Memory B cell (primary cell): ENCODE measurements around the gene NCKAP5.

Experiments
- ATAC-seq: fragments of 150-1000 bp; cut with Tn5 transposase; 2 replicates; pipeline ENCODE4 v1.10.0; 2021; ENCODE audit warnings: low read depth, mild to moderate bottlenecking, moderate library complexity
- DNase-seq, 2 donors: peaks; one replicate each; pipeline ENCODE4 v3.0.0; 2022; ENCODE audit warnings: low spot score in 2 of 2
- H3K27ac Mint-ChIP-seq: one replicate; pipeline ENCODE4 v1.8.0; 2022; ENCODE audit warnings: mild to moderate bottlenecking, moderate library complexity, mixed read lengths
- H3K27me3 Mint-ChIP-seq: one replicate; pipeline ENCODE4 v1.8.0; 2022; ENCODE audit warnings: mixed read lengths
- H3K36me3 Mint-ChIP-seq: one replicate; pipeline ENCODE4 v1.8.0; 2022; ENCODE audit warnings: mild to moderate bottlenecking, mixed read lengths
- H3K4me1 Mint-ChIP-seq: one replicate; pipeline ENCODE4 v1.8.0; 2022; ENCODE audit warnings: mixed read lengths
- H3K4me3 Mint-ChIP-seq: one replicate; pipeline ENCODE4 v1.8.0; 2022; ENCODE audit warnings: mild to moderate bottlenecking, moderate library complexity, mixed read lengths
- H3K9me3 Mint-ChIP-seq: one replicate; pipeline ENCODE4 v1.8.0; 2022; ENCODE audit warnings: mixed read lengths

The NCKAP5 gene

DNA sequence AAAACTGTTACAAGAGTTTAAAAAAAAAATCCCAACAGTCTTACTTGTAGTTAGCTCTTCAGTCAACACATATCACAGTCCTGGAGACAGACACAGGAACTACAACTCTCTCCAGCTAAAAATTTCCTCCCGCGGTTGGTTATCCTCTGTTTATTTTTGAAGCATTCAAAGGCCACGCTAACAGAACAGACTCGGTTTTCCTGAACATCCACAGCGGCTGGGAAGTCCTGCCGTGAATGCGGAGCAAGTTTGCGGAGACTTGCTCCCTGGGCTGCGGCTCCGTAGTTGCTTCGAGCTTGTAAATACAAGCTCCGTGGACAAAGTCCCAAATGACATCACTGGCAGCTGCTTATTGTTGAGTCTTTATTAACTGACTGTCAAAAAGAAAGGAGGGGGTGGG is at the start of gene NCKAP5:
Gene NCKAP5, minus strand, starts transcription at position 292 of the 400 bp plus-strand sequence. CDS start 50,937 bp downstream, outside the sequence.
- H3K4me3 Mint-ChIP-seq, result no peak within 1 kb of the TSS
- DNase-seq (no peak), ATAC-seq (no peak)
- H3K27ac Mint-ChIP-seq, result no peak within 1 kb of the TSS
- H3K4me1 Mint-ChIP-seq, result no peaks in the 10 kb centered on the region
- no peaks in the 10 kb centered on the region for H3K9me3 Mint-ChIP-seq
- no peaks in the 10 kb centered on the region for H3K36me3 Mint-ChIP-seq
- peaks cover 12% of the 10 kb centered on the region for H3K27me3 Mint-ChIP-seq

DNA sequence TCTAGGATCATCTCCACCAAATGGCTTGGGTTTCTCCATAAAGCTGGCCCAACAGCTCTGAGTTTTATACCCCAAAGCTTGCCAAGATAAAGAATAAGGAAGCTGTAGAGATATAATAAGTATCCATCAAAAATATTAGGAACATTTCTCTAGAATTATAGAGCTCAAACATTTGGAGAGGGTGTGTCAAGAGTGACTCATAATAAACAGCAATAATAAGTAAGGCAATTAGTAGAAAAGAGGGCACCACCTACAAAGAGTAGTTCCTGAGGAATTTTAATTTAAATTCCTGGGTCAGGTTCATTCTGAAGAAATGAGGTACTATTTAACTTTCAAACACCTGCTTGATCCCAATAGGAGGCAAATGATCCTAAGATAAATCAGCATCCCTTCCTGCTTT is 41.4 kb upstream of the NCKAP5 start:
- Mint-ChIP-seq H3K9me3 (peaks cover 3% of the 10 kb centered on the region), H3K4me1 (no peaks in the 10 kb centered on the region), H3K27ac (no peak overlapping the region), H3K36me3 (no peaks in the 10 kb centered on the region), H3K4me3 (no peak overlapping the region), H3K27me3 (peaks cover 11% of the 10 kb centered on the region)
- DNase-seq (no peak), ATAC-seq (no peak)

DNA sequence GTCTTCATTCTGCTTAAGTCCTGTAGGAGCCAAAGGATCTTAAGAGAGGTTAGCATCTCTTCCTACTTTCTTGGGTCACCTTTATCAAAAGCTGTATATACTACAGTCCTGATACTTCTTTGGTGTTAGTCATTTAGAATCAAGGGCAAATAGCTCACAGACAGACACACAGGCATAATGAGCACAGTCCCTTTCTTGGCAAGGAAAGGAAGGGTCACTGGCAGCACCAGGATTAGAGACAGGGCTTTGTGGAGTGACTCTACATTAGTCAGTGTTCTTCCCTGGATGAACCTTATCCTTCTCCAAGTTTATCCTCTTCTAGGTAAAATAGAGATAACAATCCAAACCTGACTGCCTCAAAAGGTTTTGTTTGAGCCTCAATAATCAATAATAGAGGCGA is 40.0 kb upstream of the NCKAP5 start:
- H3K27me3 Mint-ChIP-seq, result peaks cover 7% of the 10 kb centered on the region
- no peaks in the 10 kb centered on the region for H3K4me1 Mint-ChIP-seq
- no peak for DNase-seq
- ATAC-seq, result no peak
- no peaks in the 10 kb centered on the region for H3K9me3 Mint-ChIP-seq
- no peak overlapping the region for H3K27ac Mint-ChIP-seq
- no peaks in the 10 kb centered on the region for H3K36me3 Mint-ChIP-seq
- H3K4me3 Mint-ChIP-seq, result no peak overlapping the region

- Mint-ChIP-seq H3K9me3 (no peaks in the 10 kb centered on the region), H3K27me3 (peaks cover 8% of the 10 kb centered on the region), H3K4me3 (no peak overlapping the region), H3K36me3 (no peaks in the 10 kb centered on the region), H3K4me1 (no peaks in the 10 kb centered on the region), H3K27ac (no peak overlapping the region)
- DNase-seq (no peak), ATAC-seq (no peak)
Measured at GRCh38 chr2:133607679-133608078, 39.4 kb upstream of the NCKAP5 start.

GRCh38 chr2:133606616-133607015 is 38.4 kb upstream of the NCKAP5 start:
- no peaks in the 10 kb centered on the region for H3K9me3 Mint-ChIP-seq
- no peaks in the 10 kb centered on the region for H3K4me1 Mint-ChIP-seq
- no peak overlapping the region for H3K27ac Mint-ChIP-seq
- peaks cover 9% of the 10 kb centered on the region for H3K27me3 Mint-ChIP-seq
- no peak overlapping the region for H3K4me3 Mint-ChIP-seq
- DNase-seq (no peak), ATAC-seq (no peak)
- H3K36me3 Mint-ChIP-seq, result no peaks in the 10 kb centered on the region

- Mint-ChIP-seq H3K36me3 (no peaks in the 10 kb centered on the region), H3K27me3 (peaks cover 9% of the 10 kb centered on the region), H3K9me3 (no peaks in the 10 kb centered on the region), H3K27ac (no peak overlapping the region), H3K4me1 (no peaks in the 10 kb centered on the region), H3K4me3 (no peak overlapping the region)
- DNase-seq (no peak), ATAC-seq (no peak)
Measured at GRCh38 chr2:133605766-133606137, 37.5 kb upstream of the NCKAP5 start.

DNA sequence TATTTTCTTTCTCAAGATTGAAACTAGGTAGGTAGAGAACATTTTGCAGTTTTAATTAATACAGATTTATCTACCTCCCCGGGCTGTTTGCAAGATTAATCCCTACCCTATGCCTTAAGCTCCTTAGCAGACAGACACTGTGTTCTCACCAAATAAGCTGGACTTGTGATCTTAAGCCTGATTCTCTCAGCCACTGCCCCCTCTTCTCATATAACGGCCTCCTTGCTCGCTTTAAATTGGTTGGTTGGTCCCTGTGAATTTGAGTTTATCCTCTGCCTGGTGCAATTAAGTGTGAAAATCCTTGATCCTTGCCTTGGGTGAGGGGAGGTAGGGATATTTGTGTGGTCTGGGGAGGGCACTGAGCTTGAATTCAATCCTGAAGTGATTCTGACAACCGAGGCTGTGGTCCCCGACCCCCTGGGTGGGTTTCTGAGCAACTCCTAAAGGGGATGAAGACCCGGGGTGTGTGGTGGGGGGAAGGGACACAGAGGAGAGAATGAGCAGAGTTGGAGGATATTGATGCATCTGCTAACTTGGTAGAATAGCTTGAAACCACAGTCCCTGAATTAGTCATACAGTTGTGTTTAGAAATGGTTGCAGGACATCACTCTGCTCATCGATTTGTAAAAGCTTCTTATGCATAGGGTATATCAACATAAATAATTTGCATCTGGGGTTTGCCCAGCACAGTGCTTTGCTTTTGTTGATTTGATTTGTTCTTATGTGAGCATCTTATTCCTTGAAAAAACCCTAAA is 36.9 kb upstream of the NCKAP5 start:
- H3K4me1 Mint-ChIP-seq, result no peaks in the 10 kb centered on the region
- no peaks in the 10 kb centered on the region for H3K36me3 Mint-ChIP-seq
- no peak overlapping the region for H3K4me3 Mint-ChIP-seq
- no peak overlapping the region for H3K27ac Mint-ChIP-seq
- no peak for DNase-seq
- no peak for ATAC-seq
- peaks cover 8% of the 10 kb centered on the region for H3K27me3 Mint-ChIP-seq
- H3K9me3 Mint-ChIP-seq, result no peaks in the 10 kb centered on the region

DNA sequence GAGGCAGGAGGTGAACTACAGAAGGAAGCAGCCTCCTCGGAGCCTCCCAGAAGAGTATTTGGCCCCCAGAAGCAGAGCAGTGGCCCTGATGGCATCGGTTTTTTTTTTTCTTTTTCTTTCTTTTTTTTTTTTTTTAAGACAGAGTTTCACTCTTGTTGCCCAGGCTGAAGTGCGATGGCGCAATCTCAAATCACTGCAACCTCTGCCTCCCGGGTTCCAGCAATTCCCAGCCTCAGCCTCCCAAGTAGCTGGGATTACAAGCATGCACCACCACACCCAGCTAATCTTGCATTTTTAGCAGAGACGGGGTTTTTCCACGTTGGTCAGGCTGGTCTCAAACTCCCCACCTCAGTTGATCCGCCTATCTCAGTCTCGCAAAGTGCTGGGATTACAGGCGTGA is 34.8 kb upstream of the NCKAP5 start:
- no peaks in the 10 kb centered on the region for H3K4me1 Mint-ChIP-seq
- H3K4me3 Mint-ChIP-seq, result no peak overlapping the region
- no peak for DNase-seq
- no peak overlapping the region for H3K27ac Mint-ChIP-seq
- no peaks in the 10 kb centered on the region for H3K36me3 Mint-ChIP-seq
- peaks cover 5% of the 10 kb centered on the region for H3K27me3 Mint-ChIP-seq
- no peaks in the 10 kb centered on the region for H3K9me3 Mint-ChIP-seq
- ATAC-seq, result no peak

DNA sequence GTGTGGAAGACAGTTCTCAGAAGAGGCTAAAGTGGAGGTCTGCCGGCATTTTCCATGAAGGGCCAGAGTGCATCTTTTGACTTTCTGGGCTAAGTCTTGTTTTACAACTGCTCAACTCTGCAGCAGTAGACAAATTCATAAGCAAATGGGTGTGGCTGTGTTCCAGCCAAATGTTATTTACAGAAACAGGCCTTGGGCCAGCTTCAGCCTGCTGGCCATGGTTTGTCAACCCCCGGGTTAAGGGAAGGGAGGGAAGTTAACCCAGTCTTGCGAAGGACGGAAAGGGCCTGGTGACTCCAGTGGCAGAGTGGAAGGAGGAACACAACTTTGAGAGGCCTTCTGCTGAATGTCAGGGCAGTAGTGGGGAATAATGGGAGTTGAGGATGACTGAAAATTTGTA is 34.3 kb upstream of the NCKAP5 start:
- no peak overlapping the region for H3K27ac Mint-ChIP-seq
- no peak for ATAC-seq

GRCh38 chr2:133600266-133600928 is 32.1 kb upstream of the NCKAP5 start:
- no peak for ATAC-seq
- no peaks in the 10 kb centered on the region for H3K4me1 Mint-ChIP-seq
- H3K4me3 Mint-ChIP-seq, result no peak overlapping the region

More for the DNA sequence above, 34.3 kb upstream of the NCKAP5 start:
- H3K27me3 Mint-ChIP-seq, result peaks cover 5% of the 10 kb centered on the region
- no peaks in the 10 kb centered on the region for H3K36me3 Mint-ChIP-seq
- H3K4me3 Mint-ChIP-seq, result no peak overlapping the region
- H3K9me3 Mint-ChIP-seq, result no peaks in the 10 kb centered on the region
- DNase-seq, result no peak
- H3K4me1 Mint-ChIP-seq, result no peaks in the 10 kb centered on the region

GRCh38 chr2:133599811-133600210 is 31.5 kb upstream of the NCKAP5 start:
- Mint-ChIP-seq H3K36me3 (no peaks in the 10 kb centered on the region), H3K4me3 (no peak overlapping the region), H3K4me1 (no peaks in the 10 kb centered on the region), H3K9me3 (no peaks in the 10 kb centered on the region), H3K27me3 (peaks cover 3% of the 10 kb centered on the region), H3K27ac (no peak overlapping the region)
- DNase-seq (no peak), ATAC-seq (no peak)

More at GRCh38 chr2:133600266-133600928, 32.1 kb upstream of the NCKAP5 start:
- Mint-ChIP-seq H3K36me3 (no peaks in the 10 kb centered on the region), H3K9me3 (no peaks in the 10 kb centered on the region), H3K27me3 (peaks cover 5% of the 10 kb centered on the region), H3K27ac (no peak overlapping the region)
- no peak for DNase-seq

DNA sequence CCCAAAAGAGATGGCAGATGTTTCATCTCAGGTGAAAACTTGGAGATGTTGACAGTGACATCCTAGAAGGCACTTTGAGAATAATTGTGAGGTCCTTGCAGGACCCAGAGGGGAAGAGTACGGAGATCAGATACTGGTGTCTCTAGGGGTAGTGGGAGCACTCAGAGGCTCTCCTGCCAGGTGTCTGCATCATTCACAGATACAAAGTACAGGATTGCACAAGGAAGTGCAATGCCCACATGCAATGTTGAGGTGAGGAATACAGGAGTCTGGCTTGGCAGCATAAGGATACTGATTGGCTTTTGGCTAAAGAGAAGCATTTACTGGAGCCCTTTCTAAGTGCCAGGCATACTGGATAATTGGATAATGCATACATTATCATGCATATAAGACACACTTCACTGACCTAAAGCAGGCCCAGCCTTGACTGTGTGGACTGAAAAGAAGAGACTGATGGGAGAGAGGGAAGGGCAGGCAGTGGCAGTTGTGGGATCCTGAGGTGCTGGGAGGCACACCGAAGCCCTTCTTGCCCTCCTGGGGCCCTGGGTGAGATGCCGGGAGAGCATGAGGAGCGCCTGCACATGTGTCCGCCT is 31.0 kb upstream of the NCKAP5 start:
- Mint-ChIP-seq H3K27ac (no peak overlapping the region), H3K9me3 (no peaks in the 10 kb centered on the region), H3K4me3 (no peak overlapping the region), H3K27me3 (peaks cover 4% of the 10 kb centered on the region), H3K4me1 (no peaks in the 10 kb centered on the region), H3K36me3 (no peaks in the 10 kb centered on the region)
- no peak for ATAC-seq
- no peak for DNase-seq

GRCh38 chr2:133598769-133599168 is 30.5 kb upstream of the NCKAP5 start:
- Mint-ChIP-seq H3K4me1 (no peaks in the 10 kb centered on the region), H3K4me3 (no peak overlapping the region), H3K27me3 (peaks cover 5% of the 10 kb centered on the region), H3K36me3 (no peaks in the 10 kb centered on the region), H3K9me3 (no peaks in the 10 kb centered on the region), H3K27ac (no peak overlapping the region)
- DNase-seq (no peak), ATAC-seq (no peak)

DNA sequence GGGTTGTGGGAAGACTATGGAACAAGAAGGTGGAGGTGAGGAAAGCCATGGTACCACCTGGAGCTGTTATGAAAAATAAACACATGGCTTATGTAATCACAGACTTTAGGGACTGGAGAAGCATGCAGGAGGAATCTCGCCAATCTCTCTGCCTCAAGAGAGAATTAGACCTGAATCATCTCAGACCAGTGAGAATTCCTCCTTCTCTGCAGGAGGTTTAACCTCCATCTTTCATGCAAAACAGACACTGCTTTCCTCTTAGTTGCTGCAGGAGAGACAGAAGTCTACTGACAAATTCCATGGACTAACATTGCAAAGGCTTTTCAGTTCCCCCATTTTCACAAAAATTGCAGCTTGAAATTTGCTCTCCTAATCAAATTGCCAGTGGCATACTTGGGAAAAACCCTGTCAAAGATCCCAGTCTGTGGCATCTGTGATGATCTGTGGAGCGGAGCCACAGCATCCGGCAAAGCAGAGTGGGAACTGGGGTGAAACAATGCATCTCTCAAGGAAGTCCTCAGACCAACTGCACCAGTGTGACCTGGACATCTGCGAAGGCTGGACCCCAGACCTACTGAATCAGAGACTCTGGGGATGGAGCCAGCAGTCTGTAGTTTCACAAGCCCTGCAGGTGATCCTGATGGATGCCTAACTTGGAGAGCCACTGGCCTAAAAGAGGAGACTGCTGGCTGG is 28.6 kb upstream of the NCKAP5 start:
- Mint-ChIP-seq H3K36me3 (no peaks in the 10 kb centered on the region), H3K9me3 (no peaks in the 10 kb centered on the region), H3K4me1 (no peaks in the 10 kb centered on the region), H3K27me3 (peaks cover 6% of the 10 kb centered on the region), H3K4me3 (no peak overlapping the region), H3K27ac (no peak overlapping the region)
- ATAC-seq (no peak), DNase-seq (no peak)
